ENCODE data around the gene MEN1. TPM values are rescaled to one million over a fixed set of nuclear protein-coding genes. Genes with fewer than 3 reads are reported as not detected.

The MEN1 gene
- total and polyA plus RNA-seq, 9 of the 15 experiments (the other 6 are each of a cell fraction or from before 2014, with no cell fraction given): 3.4 to 57.2 (median 19.3) TPM

DNA sequence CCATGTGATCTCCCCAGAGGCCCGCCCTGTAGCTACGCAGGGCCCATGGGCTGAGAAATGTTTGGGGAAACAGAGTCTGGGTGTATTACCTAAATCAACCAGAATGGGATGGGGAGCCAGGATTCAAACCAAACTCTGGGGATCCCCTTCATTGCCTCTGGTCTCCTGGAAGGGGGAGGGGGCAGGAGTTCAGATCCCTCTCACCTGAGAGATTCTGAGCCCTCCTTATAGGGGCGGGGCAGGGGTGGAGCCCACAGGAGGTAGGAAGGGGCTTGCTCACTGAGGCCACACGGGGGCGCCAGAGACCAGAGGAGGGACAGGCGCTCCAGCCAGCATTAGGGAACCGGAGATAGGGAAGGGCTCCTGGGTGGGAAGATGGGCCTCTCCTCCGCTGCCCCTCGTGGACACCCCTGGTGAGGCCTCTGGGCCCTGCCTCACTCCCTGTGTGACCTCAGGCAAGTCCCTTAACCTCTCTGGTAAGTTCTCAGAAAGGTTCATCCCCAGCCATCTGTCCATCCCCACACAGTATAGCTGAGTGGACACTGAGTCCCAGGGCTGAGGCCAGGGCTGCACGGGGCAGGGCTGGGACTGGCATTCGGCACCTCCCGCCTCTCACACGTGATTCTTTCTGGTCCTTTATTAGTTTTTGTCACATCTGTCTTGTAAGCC is 36.8 kb upstream of the MEN1 start:
- H3K4me3 ChIP-seq: no peak overlapping the region
- H3K27me3 ChIP-seq (ENCODE audit: control insufficient read depth in 2 of 2, insufficient read depth in 2 of 2, low read length in 2 of 2): no peaks in the 10 kb centered on the region; a peak in 1 of 5 replicates
- TF ChIP-seq ZNF583 (CRISPR knock-in tag; IDR thresholded peaks at IDR 0.05) (no peak), PHTF2 (CRISPR knock-in tag; IDR thresholded peaks at IDR 0.05) (no peak), SAP30 (IDR thresholded peaks at IDR 0.05; ENCODE audit: borderline replicate concordance, insufficient read depth, low read depth, low read length, poor library complexity, severe bottlenecking) (no peak), LARP7 (IDR thresholded peaks at IDR 0.05) (no peak), SP1 (CRISPR knock-in tag; IDR thresholded peaks at IDR 0.05) (peak; percentile 96), DPF2 (IDR thresholded peaks at IDR 0.05) (0 out of 2 replicates have a peak, but pooled peaks have one; percentile 10), PATZ1 (CRISPR knock-in tag; IDR thresholded peaks at IDR 0.05; ENCODE audit: borderline replicate concordance) (no peak), ZEB2 (IDR thresholded peaks at IDR 0.05) (0 out of 2 replicates have a peak, but pooled peaks have one; percentile 38), STAG1 (CRISPR knock-in tag; IDR thresholded peaks at IDR 0.05; ENCODE audit: borderline replicate concordance) (peak; percentile 96), NR4A1 (CRISPR knock-in tag; IDR thresholded peaks at IDR 0.05) (no peak), NR4A1 (tag; IDR thresholded peaks at IDR 0.05) (peak; percentile 61; the same call in 1 of the 2 replicates), BRCA1 (IDR thresholded peaks at IDR 0.05) (no peak), BRCA1 (CRISPR knock-in tag; IDR thresholded peaks at IDR 0.05) (no peak), NEUROD1 (IDR thresholded peaks at IDR 0.05; ENCODE audit: borderline replicate concordance, low read depth, low read length, partially characterized antibody) (peak; percentile 38), ZNF253 (CRISPR knock-in tag; conservative IDR thresholded peaks at IDR 0.05) (no peak), NCOA1 (IDR thresholded peaks at IDR 0.05; ENCODE audit: low read depth) (no peak), ZNF280A (IDR thresholded peaks at IDR 0.05; ENCODE audit: low read depth, partially characterized antibody) (no peak), ZZZ3 (IDR thresholded peaks at IDR 0.05) (no peak)
- TF ChIP-seq, protein P1, sequence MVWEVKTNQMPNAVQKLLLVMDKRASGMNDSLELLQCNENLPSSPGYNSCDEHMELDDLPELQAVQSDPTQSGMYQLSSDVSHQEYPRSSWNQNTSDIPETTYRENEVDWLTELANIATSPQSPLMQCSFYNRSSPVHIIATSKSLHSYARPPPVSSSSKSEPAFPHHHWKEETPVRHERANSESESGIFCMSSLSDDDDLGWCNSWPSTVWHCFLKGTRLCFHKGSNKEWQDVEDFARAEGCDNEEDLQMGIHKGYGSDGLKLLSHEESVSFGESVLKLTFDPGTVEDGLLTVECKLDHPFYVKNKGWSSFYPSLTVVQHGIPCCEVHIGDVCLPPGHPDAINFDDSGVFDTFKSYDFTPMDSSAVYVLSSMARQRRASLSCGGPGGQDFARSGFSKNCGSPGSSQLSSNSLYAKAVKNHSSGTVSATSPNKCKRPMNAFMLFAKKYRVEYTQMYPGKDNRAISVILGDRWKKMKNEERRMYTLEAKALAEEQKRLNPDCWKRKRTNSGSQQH (CRISPR knock-in tag; IDR thresholded peaks at IDR 0.05): no peak

More for the DNA sequence above, 36.8 kb upstream of the MEN1 start:
- in situ Hi-C loops (cut with MboI) (loop anchor here (5.0 kb wide), 2 partner anchors 45 to 150 kb away; partner anchors contain the start of gene BATF2), intact Hi-C loops (cut with micrococcal nuclease) (loop anchor here (1.0 to 10.0 kb wide), 7 partner anchors 42 to 408 kb away; partner anchors contain the start of genes ARL2, BATF2 and TM7SF2)
- H3K9me1 ChIP-seq (ENCODE audit: control insufficient read depth, insufficient read depth, low read length): no peaks in the 10 kb centered on the region
- no peaks in the 10 kb centered on the region; the same call in 2 of the 3 replicates for H3K36me3 ChIP-seq (ENCODE audit: control insufficient read depth, insufficient read depth, low read length)
- 19% methylated on average over 13 of the region's 13 CpGs for WGBS (ENCODE audit: insufficient coverage, low coverage, missing lambda C conversion rate)
- BruUV-seq (replicated peaks): no TSS peak
- H3K79me2 ChIP-seq (ENCODE audit: control insufficient read depth, insufficient read depth, low read length): peaks cover 20% of the 10 kb centered on the region; the same call in 2 of the 3 replicates
- peak overlapping the region; percentile 92 for H2AFZ ChIP-seq (ENCODE audit: low read depth, low read length)
- peak; percentile 84 for ATAC-seq
- no peaks in the 10 kb centered on the region for H3K9me3 ChIP-seq (replicated peaks; ENCODE audit: control insufficient read depth, insufficient read depth, low read depth, low read length)
- DNase-seq (ENCODE audit: extremely low read depth in 1 of 4, low spot score in 3 of 4): peak; percentile 91 to 96 (median 92)
- peaks cover 54 to 82% of the 10 kb centered on the region in 2 experiments for H3K4me1 ChIP-seq (replicated peaks in 1 of 2; ENCODE audit: control insufficient read depth in 2 of 2, insufficient read depth in 2 of 2, low read length in 2 of 2)
- no peak overlapping the region for H3K4me2 ChIP-seq (ENCODE audit: insufficient read depth, low read length)
- CTCF ChIA-PET (ENCODE audit: low intra/inter-chr PET ratio): interaction anchor here (0.6 to 3.7 kb wide), 11 partner anchors 39 to 416 kb away, joined by 3 to 39 read pairs (median 4); partner anchors contain the start of genes ARL2, BATF2 and ZNHIT2
- H3K9ac ChIP-seq (ENCODE audit: insufficient read depth in 1 of 2, low read depth in 2 of 2, low read length in 2 of 2): peak overlapping the region in 1 of 2 experiments; percentile 59; a peak in 1 of 4 replicates
- FAIRE-seq: peak; percentile 88
- H4K20me1 ChIP-seq (replicated peaks; ENCODE audit: control insufficient read depth, insufficient read depth, low read length): no peaks in the 10 kb centered on the region
- POLR2A ChIA-PET: interaction anchor here (0.7 to 4.4 kb wide), 10 partner anchors 11 to 428 kb away, joined by 3 to 26 read pairs (median 4); partner anchors contain the start of gene EHD1
- no peak overlapping the region; the same call in 2 of the 3 replicates for H3K27ac ChIP-seq (ENCODE audit: extremely low read depth, low read depth, low read length)
